Measurements from ENCODE around the gene MUC22. TPM values are rescaled to one million over a fixed set of nuclear protein-coding genes. Genes with fewer than 3 reads are reported as not detected.
"Not testable (repeated sequence)": the region's sequence is repeated elsewhere in the genome, so short reads cannot be mapped to it uniquely, and the experiment has no call there.

MUC22 gene
- total and polyA plus RNA-seq, 4 experiments from 2014 or later = not detected

- peaks cover 0 to 4% (median 0%) of the 10 kb centered on the region in 8 donors for H3K9me3 Mint-ChIP-seq
- no peaks in the 10 kb centered on the region for H3K4me1 ChIP-seq (ENCODE audit: insufficient read depth, low read length)
- H3K36me3 ChIP-seq (ENCODE audit: insufficient read depth, low read length) = no peaks in the 10 kb centered on the region
- no peak for DNase-seq
- H3K4me1 Mint-ChIP-seq = peaks cover 0 to 6% (median under 1%) of the 10 kb centered on the region in 4 donors
- intact Hi-C loops (cut with micrococcal nuclease) = no loop called here
- no peak overlapping the region for H3K4me3 ChIP-seq (ENCODE audit: low read length in 2 of 2)
- no peaks in the 10 kb centered on the region for H3K27me3 ChIP-seq (ENCODE audit: insufficient read depth, low read length)
- ChIA-PET POLR2A (ENCODE audit: partially characterized antibody) (no interaction called here), CTCF (ENCODE audit: partially characterized antibody) (no interaction called here)
- H3K4me3 Mint-ChIP-seq = no peak overlapping the region
- no peak overlapping the region for H3K27ac Mint-ChIP-seq
- H3K27me3 Mint-ChIP-seq = peaks cover 3 to 14% of the 10 kb centered on the region in 2 donors
- H3K9me3 ChIP-seq (ENCODE audit: control insufficient read depth in 1 of 2, low read length in 2 of 2) = no peaks in the 10 kb centered on the region
- H3K27ac ChIP-seq (ENCODE audit: low read depth, low read length) = no peak overlapping the region
- no peaks in the 10 kb centered on the region for H3K36me3 Mint-ChIP-seq
These were observed 11.5 kb upstream of the MUC22 start for GRCh38 chr6:30998785-30999184.

- H3K4me3 Mint-ChIP-seq; H3K4me3 ChIP-seq (ENCODE audit: low read length in 2 of 2); CTCF ChIA-PET (ENCODE audit: partially characterized antibody); H3K9me3 ChIP-seq (ENCODE audit: control insufficient read depth in 1 of 2, low read length in 2 of 2); POLR2A ChIA-PET (ENCODE audit: partially characterized antibody); H3K36me3 Mint-ChIP-seq; H3K4me1 ChIP-seq (ENCODE audit: insufficient read depth, low read length); H3K27ac ChIP-seq (ENCODE audit: low read depth, low read length); H3K27me3 ChIP-seq (ENCODE audit: insufficient read depth, low read length); H3K4me1 Mint-ChIP-seq; DNase-seq; H3K9me3 Mint-ChIP-seq; H3K36me3 ChIP-seq (ENCODE audit: insufficient read depth, low read length); intact Hi-C loops (cut with micrococcal nuclease); H3K27ac Mint-ChIP-seq: not testable (repeated sequence)
- H3K27me3 Mint-ChIP-seq = peaks cover 3 to 16% of the 10 kb centered on the region in 2 donors
These were observed 10.0 kb upstream of the MUC22 start for GRCh38 chr6:31000067-31000860.

DNA sequence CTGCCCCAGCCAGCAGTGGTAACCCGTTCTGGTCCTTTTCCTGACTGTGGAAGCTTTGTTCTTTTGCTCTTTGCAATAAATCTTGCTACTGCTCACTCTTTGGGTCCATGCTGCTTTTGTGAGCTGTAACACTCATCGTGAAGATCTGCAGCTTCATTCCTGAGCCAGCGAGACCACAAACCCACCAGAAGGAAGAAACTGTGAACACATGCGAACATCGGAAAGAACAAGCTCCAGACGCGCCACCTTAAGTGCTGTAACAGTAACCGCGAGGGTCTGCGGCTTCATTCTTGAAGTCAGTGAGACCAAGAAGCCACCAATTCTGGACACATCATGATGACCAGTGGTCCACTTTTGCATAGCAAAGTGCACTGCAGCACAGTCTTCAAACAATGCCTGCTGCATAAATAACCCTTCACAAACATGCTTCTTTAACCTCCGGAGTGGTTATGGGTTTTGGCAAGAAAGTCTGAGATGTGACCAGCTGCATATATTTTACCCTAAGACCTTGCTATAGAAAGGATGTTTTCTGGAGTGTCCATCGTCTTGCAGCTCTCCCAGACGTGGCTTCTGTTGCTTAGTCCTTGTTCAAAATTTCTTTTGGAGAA lies 8.9 kb upstream of the MUC22 start:
- CTCF ChIA-PET (ENCODE audit: partially characterized antibody) = no interaction called here
- H3K4me3 ChIP-seq (ENCODE audit: low read length in 2 of 2) = no peak overlapping the region
- H3K27me3 ChIP-seq (ENCODE audit: insufficient read depth, low read length) = no peaks in the 10 kb centered on the region
- Mint-ChIP-seq H3K36me3 (no peaks in the 10 kb centered on the region), H3K9me3 (peaks cover 0 to 2% (median 0%) of the 10 kb centered on the region in 8 donors), H3K4me1 (peaks cover 0 to 6% (median under 1%) of the 10 kb centered on the region in 4 donors), H3K27ac (no peak overlapping the region), H3K4me3 (no peak overlapping the region), H3K27me3 (peaks cover 3 to 16% of the 10 kb centered on the region in 2 donors)
- intact Hi-C loops (cut with micrococcal nuclease) = no loop called here
- no peaks in the 10 kb centered on the region for H3K9me3 ChIP-seq (ENCODE audit: control insufficient read depth in 1 of 2, low read length in 2 of 2)
- no peak for DNase-seq
- no peaks in the 10 kb centered on the region for H3K36me3 ChIP-seq (ENCODE audit: insufficient read depth, low read length)
- no peak overlapping the region for H3K27ac ChIP-seq (ENCODE audit: low read depth, low read length)
- H3K4me1 ChIP-seq (ENCODE audit: insufficient read depth, low read length) = no peaks in the 10 kb centered on the region
- POLR2A ChIA-PET (ENCODE audit: partially characterized antibody) = no interaction called here

DNA sequence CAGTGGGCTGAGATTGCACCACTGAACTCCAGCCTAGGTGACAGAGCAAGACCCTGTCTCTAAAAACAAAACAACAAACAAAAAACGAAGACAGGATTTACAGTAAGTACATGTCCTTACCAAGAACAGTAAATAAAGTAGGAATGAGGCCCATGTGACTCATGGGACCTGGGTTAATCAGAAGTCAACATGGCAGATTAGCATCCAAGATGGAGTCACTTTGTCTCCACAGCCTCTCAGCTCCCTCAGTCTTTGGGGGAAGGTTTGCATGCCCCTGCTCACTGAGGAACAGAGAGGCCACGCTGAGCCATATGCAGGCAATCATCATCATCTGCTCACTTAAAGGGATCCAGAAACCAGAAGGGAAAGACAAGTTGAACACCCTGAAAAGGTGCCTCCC lies 7.8 kb upstream of the MUC22 start:
- H3K9me3 Mint-ChIP-seq = peaks cover 0 to 2% (median 0%) of the 10 kb centered on the region in 8 donors
- no peaks in the 10 kb centered on the region for H3K36me3 Mint-ChIP-seq
- no peak overlapping the region for H3K27ac Mint-ChIP-seq
- peaks cover 0 to 6% (median under 1%) of the 10 kb centered on the region in 4 donors for H3K4me1 Mint-ChIP-seq
- Histone ChIP-seq H3K4me1 (ENCODE audit: insufficient read depth, low read length) (no peaks in the 10 kb centered on the region), H3K4me3 (ENCODE audit: low read length in 2 of 2) (no peak overlapping the region), H3K9me3 (ENCODE audit: control insufficient read depth in 1 of 2, low read length in 2 of 2) (no peaks in the 10 kb centered on the region), H3K36me3 (ENCODE audit: insufficient read depth, low read length) (no peaks in the 10 kb centered on the region), H3K27me3 (ENCODE audit: insufficient read depth, low read length) (no peaks in the 10 kb centered on the region), H3K27ac (ENCODE audit: low read depth, low read length) (no peak overlapping the region)
- no peak for DNase-seq
- intact Hi-C loops (cut with micrococcal nuclease) = no loop called here
- CTCF ChIA-PET (ENCODE audit: partially characterized antibody) = no interaction called here
- no peak overlapping the region for H3K4me3 Mint-ChIP-seq
- POLR2A ChIA-PET (ENCODE audit: partially characterized antibody) = no interaction called here
- H3K27me3 Mint-ChIP-seq = peaks cover 3 to 17% of the 10 kb centered on the region in 2 donors

GRCh38 chr6:31004794-31005193 lies 5.5 kb upstream of the MUC22 start:
- ChIA-PET POLR2A (ENCODE audit: partially characterized antibody) (no interaction called here), CTCF (ENCODE audit: partially characterized antibody) (no interaction called here)
- Mint-ChIP-seq H3K27ac (no peak overlapping the region), H3K36me3 (no peaks in the 10 kb centered on the region), H3K27me3 (peaks cover 6 to 29% of the 10 kb centered on the region in 2 donors), H3K9me3 (peaks cover 0 to 2% (median 0%) of the 10 kb centered on the region in 8 donors), H3K4me1 (peaks cover 0 to 6% (median under 1%) of the 10 kb centered on the region in 4 donors), H3K4me3 (no peak overlapping the region)
- H3K27me3 ChIP-seq (ENCODE audit: insufficient read depth, low read length) = no peaks in the 10 kb centered on the region
- no peaks in the 10 kb centered on the region for H3K4me1 ChIP-seq (ENCODE audit: insufficient read depth, low read length)
- no peaks in the 10 kb centered on the region for H3K36me3 ChIP-seq (ENCODE audit: insufficient read depth, low read length)
- H3K9me3 ChIP-seq (ENCODE audit: control insufficient read depth in 1 of 2, low read length in 2 of 2) = no peaks in the 10 kb centered on the region
- no peak overlapping the region for H3K27ac ChIP-seq (ENCODE audit: low read depth, low read length)
- intact Hi-C loops (cut with micrococcal nuclease) = no loop called here
- no peak for DNase-seq
- H3K4me3 ChIP-seq (ENCODE audit: low read length in 2 of 2) = no peak overlapping the region

DNA sequence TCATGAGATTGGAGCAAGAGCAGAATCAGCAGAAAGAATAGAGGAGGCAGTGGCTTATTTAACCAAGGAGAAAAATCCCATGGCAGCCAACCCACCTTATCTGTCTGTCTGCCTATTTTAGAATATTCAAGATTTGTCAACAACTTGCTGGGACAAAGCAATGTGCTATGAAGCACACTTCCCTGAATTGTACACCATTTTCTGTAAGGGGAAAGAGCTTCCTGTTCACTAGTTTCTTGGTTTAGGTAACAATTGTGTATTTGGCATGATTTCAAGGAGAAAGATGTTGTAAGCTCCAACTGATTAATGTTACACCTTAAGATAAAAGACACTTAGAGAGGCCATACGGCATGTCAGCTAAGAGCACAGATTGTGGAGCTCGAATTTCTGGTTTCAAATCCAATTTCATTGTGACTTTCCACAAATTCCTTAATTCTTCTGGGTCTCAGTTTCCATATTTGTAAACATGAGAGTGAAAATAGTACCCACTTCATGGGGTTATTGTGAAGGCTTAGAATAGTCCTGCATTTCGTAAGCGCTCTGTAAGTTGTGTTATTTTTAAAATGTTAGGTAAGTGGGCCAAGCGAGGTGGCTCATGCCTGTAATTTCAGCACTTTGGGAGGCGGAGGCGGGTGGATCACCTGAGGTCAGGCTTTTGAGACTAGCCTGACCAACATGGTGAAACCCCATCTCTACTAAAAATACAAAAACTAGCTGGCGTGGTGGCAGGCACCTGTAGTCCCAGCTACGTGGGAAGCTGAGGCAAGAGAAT lies 4.8 kb upstream of the MUC22 start:
- Histone ChIP-seq H3K9me3 (ENCODE audit: control insufficient read depth in 1 of 2, low read length in 2 of 2) (no peaks in the 10 kb centered on the region), H3K4me1 (ENCODE audit: insufficient read depth, low read length) (no peaks in the 10 kb centered on the region), H3K4me3 (ENCODE audit: low read length in 2 of 2) (no peak overlapping the region), H3K27me3 (ENCODE audit: insufficient read depth, low read length) (peaks cover 4% of the 10 kb centered on the region), H3K27ac (ENCODE audit: low read depth, low read length) (no peak overlapping the region), H3K36me3 (ENCODE audit: insufficient read depth, low read length) (no peaks in the 10 kb centered on the region)
- intact Hi-C loops (cut with micrococcal nuclease) = no loop called here
- no peak for DNase-seq
- H3K4me1 Mint-ChIP-seq = peaks cover 0 to 6% (median under 1%) of the 10 kb centered on the region in 4 donors
- H3K27me3 Mint-ChIP-seq = peaks cover 5 to 33% of the 10 kb centered on the region in 2 donors
- ChIA-PET POLR2A (ENCODE audit: partially characterized antibody) (no interaction called here), CTCF (ENCODE audit: partially characterized antibody) (no interaction called here)
- H3K9me3 Mint-ChIP-seq = peaks cover 0 to 2% (median 0%) of the 10 kb centered on the region in 8 donors
- H3K36me3 Mint-ChIP-seq = no peaks in the 10 kb centered on the region
- H3K4me3 Mint-ChIP-seq = no peak overlapping the region
- no peak overlapping the region for H3K27ac Mint-ChIP-seq

- POLR2A ChIA-PET (ENCODE audit: partially characterized antibody) = no interaction called here
- H3K27me3 ChIP-seq (ENCODE audit: insufficient read depth, low read length) = peaks cover 5% of the 10 kb centered on the region
These were observed 2.6 kb upstream of the MUC22 start for GRCh38 chr6:31007694-31008093.

More at GRCh38 chr6:31007694-31008093, 2.6 kb upstream of the MUC22 start:
- no peaks in the 10 kb centered on the region for H3K4me1 Mint-ChIP-seq
- peaks cover 0 to 2% (median 0%) of the 10 kb centered on the region in 8 donors for H3K9me3 Mint-ChIP-seq
- H3K4me1 ChIP-seq (ENCODE audit: insufficient read depth, low read length) = no peaks in the 10 kb centered on the region
- CTCF ChIA-PET (ENCODE audit: partially characterized antibody) = interaction anchor here (0.8 kb wide), 1 partner anchor 11 kb away, joined by 3 read pairs; no protein-coding TSS in a partner anchor
- no peak overlapping the region for H3K27ac ChIP-seq (ENCODE audit: low read depth, low read length)
- intact Hi-C loops (cut with micrococcal nuclease) = no loop called here
- peaks cover 8 to 42% of the 10 kb centered on the region in 2 donors for H3K27me3 Mint-ChIP-seq
- H3K4me3 ChIP-seq (ENCODE audit: low read length in 2 of 2) = no peak overlapping the region
- no peaks in the 10 kb centered on the region for H3K9me3 ChIP-seq (ENCODE audit: control insufficient read depth in 1 of 2, low read length in 2 of 2)
- H3K4me3 Mint-ChIP-seq = no peak overlapping the region
- no peaks in the 10 kb centered on the region for H3K36me3 Mint-ChIP-seq
- no peak for DNase-seq
- H3K36me3 ChIP-seq (ENCODE audit: insufficient read depth, low read length) = no peaks in the 10 kb centered on the region
- H3K27ac Mint-ChIP-seq = no peak overlapping the region

All from CD4-positive, alpha-beta memory T cell (primary cell).